HepG2 (cell line): ENCODE measurements around the gene UTS2R. TPM values are rescaled to one million over a fixed set of nuclear protein-coding genes. Genes with fewer than 3 reads are reported as not detected.

Experiments used
- ATAC-seq: fragments of 200-7000 bp; cut with Tn5 transposase; 3 replicates; pipeline ENCODE4 v1.9.1; 2020; ENCODE audit warnings: mild to moderate bottlenecking, moderate library complexity
- BruUV-seq: library from RNA; stranded (reverse); fragments of 400-500 nt; replicated peaks from 2 replicates; lab custom pipeline; 2021; lab: Mats Ljungman, UMichigan
- CTCF ChIA-PET: fragments of 300-600 bp; formaldehyde crosslinking; extraction: SDS; loops from one replicate; lab custom pipeline; 2021; ENCODE audit warnings: low total read pairs, inconsistent platforms, low intra/inter-chr PET ratio; lab: Yijun Ruan, JAX
- POLR2A ChIA-PET: fragments of 350-600 bp; sonication (Branson Sonifier 250); formaldehyde crosslinking; loops from one replicate; lab custom pipeline; 2020; ENCODE audit warnings: antibody characterized with exemption, inconsistent platforms; lab: Yijun Ruan, JAX
- DNase-seq: peaks from one replicate; pipeline ENCODE4 v3.0.0-alpha.2; 2015; ENCODE audit warnings: low spot score
- FAIRE-seq: peaks from 3 replicates; lab custom pipeline; 2011; peaks lifted over from hg19 to GRCh38; lab: Jason Lieb, UNC
- H2AFZ ChIP-seq: one replicate; pipeline ENCODE4 v1.6.1; 2011; ENCODE audit warnings: low read length, inconsistent platforms
- H3K27ac ChIP-seq: fragments of 300-600 bp; 3 replicates; pipeline ENCODE4 v1.8.0; 2011; ENCODE audit warnings: mixed run types, mild to moderate bottlenecking, mixed read lengths, low read length, inconsistent platforms; ENCODE audit not compliant: insufficient read depth; ENCODE audit errors: extremely low read length
- H3K27me3 ChIP-seq, 2 experiments: fragments of 200-600 bp in 1 of 2; 2 replicates in 1 of 2; 3 replicates in 1 of 2; pipeline versions ENCODE4 v1.6.0 to v1.8.0; 2011; ENCODE audit warnings: low read length in 2 of 2, mild to moderate bottlenecking in 2 of 2, moderate library complexity in 2 of 2, inconsistent platforms in 1 of 2; ENCODE audit not compliant: insufficient read depth in 2 of 2, control insufficient read depth in 1 of 2
- H3K36me3 ChIP-seq, 2 experiments: fragments of 200-600 bp in 1 of 2; replicated peaks in 1 of 2; 2 replicates in 1 of 2; 3 replicates in 1 of 2; pipeline versions ENCODE4 v1.5.1 to v1.8.0; 2011; ENCODE audit warnings: low read length in 2 of 2, inconsistent platforms in 1 of 2; ENCODE audit not compliant: insufficient read depth in 2 of 2, control insufficient read depth in 1 of 2
- H3K4me1 ChIP-seq: 2 replicates; pipeline ENCODE4 v1.5.1; 2012; ENCODE audit warnings: low read length, inconsistent platforms; ENCODE audit not compliant: insufficient read depth
- H3K4me2 ChIP-seq: 2 replicates; pipeline ENCODE4 v1.6.0; 2011; ENCODE audit warnings: low read depth, low read length, inconsistent platforms
- H3K4me3 ChIP-seq, 3 experiments: fragments of 200-600 bp in 1 of 3; sonication (generic), shearing (Covaris generic) in 1 of 3; replicated peaks in 1 of 3; 2 replicates each; pipeline ENCODE4 v1.5.1; 2011 to 2016; ENCODE audit warnings: low read length in 3 of 3, inconsistent platforms in 2 of 3, low read depth in 2 of 3, mild to moderate bottlenecking in 2 of 3, control low read depth in 1 of 3, mixed read lengths in 1 of 3; ENCODE audit not compliant: insufficient read depth in 1 of 3
- H3K79me2 ChIP-seq: one replicate; pipeline ENCODE4 v1.6.1; 2011; ENCODE audit warnings: low read length, inconsistent platforms; ENCODE audit not compliant: insufficient read depth
- H3K9ac ChIP-seq: 2 replicates; pipeline ENCODE4 v1.6.0; 2011; ENCODE audit warnings: mild to moderate bottlenecking, low read depth, low read length, inconsistent platforms; ENCODE audit not compliant: insufficient read depth
- H3K9me3 ChIP-seq: 2 replicates; pipeline ENCODE4 v1.5.1; 2012; ENCODE audit warnings: mild to moderate bottlenecking, low read length
- H4K20me1 ChIP-seq: 2 replicates; pipeline ENCODE4 v1.6.0; 2011; ENCODE audit warnings: inconsistent platforms, mild to moderate bottlenecking, low read length, moderate library complexity; ENCODE audit not compliant: insufficient read depth
- CHD2 ChIP-seq: IDR thresholded peaks from 2 replicates; pipeline ENCODE4 v1.6.1; 2011; ENCODE audit warnings: low read depth, low read length, improper control_type of control experiment
- KLF11 ChIP-seq: IDR thresholded peaks from 2 replicates; pipeline ENCODE4 v1.6.1; 2016; ENCODE audit warnings: missing compliant biosample characterization
- KLF16 ChIP-seq, 2 experiments: sonication (generic) in 1 of 2; formaldehyde crosslinking in 1 of 2; IDR thresholded peaks; 2 replicates each; pipeline versions ENCODE4 v1.6.1 to v1.8.0; 2016 to 2023; ENCODE audit warnings: missing genetic modification reagents in 2 of 2, missing compliant biosample characterization in 1 of 2
- NR2F1 ChIP-seq, 2 experiments: fragments of 450-650 bp in 1 of 2; formaldehyde crosslinking in 1 of 2; IDR thresholded peaks; 2 replicates each; pipeline versions ENCODE4 v1.5.0 to v1.6.1; 2016 to 2020; ENCODE audit warnings: mild to moderate bottlenecking in 1 of 2, missing compliant biosample characterization in 1 of 2, missing genetic modification reagents in 1 of 2, moderate library complexity in 1 of 2
- SMYD3 ChIP-seq: sonication (generic); formaldehyde crosslinking; IDR thresholded peaks from 2 replicates; pipeline ENCODE4 v1.8.1; 2023; ENCODE audit warnings: mild to moderate bottlenecking, missing genetic modification reagents
- WIZ ChIP-seq: sonication (generic); formaldehyde crosslinking; IDR thresholded peaks from 2 replicates; pipeline ENCODE4 v1.5.1; 2020; ENCODE audit warnings: mild to moderate bottlenecking, missing genetic modification reagents
- ZNF713 ChIP-seq: sonication (generic); formaldehyde crosslinking; IDR thresholded peaks from 2 replicates; pipeline ENCODE4 v1.4.0; 2020; ENCODE audit warnings: mild to moderate bottlenecking, missing genetic modification reagents
- ZNF720 ChIP-seq: sonication (generic); formaldehyde crosslinking; IDR thresholded peaks from 2 replicates; pipeline ENCODE4 v1.4.0; 2020; ENCODE audit warnings: missing genetic modification reagents
- ZNF781 ChIP-seq: sonication (generic); formaldehyde crosslinking; IDR thresholded peaks from 2 replicates; pipeline ENCODE4 v1.5.1; 2020; ENCODE audit warnings: borderline replicate concordance, mild to moderate bottlenecking, missing genetic modification reagents; ENCODE audit errors: not compliant biosample characterization
- WGBS: methylation state at CpG from one replicate; pipeline ENCODE4 v1.1.6; 2017; ENCODE audit warnings: low lambda C conversion rate; 5-methylcytosine and 5-hydroxymethylcytosine counted together
- in situ Hi-C: cut with HindIII; loops from 2 replicates; pipeline ENCODE4 v1.10.0; 2017; ENCODE audit warnings: low pct_unique_long_range_greater_than_20kb; ENCODE audit not compliant: extremely low pct_ligation_motif_present
- intact Hi-C: fragments of 100-400 bp; cut with micrococcal nuclease; formaldehyde crosslinking; loops from one replicate; pipeline ENCODE4 v1.10.0; 2022; ENCODE audit not compliant: unreplicated experiment
- polyA plus RNA-seq, 8 experiments: library from polyadenylated mRNA; depleted of rRNA in 3 of 8; stranded (reverse) in 7 of 8; unstranded in 1 of 8; fragments of >200 nt; fragmentation: Illumina TruSeq in 4 of 8; extraction: Trizol in 4 of 8; gene quantifications; 2 replicates each; pipeline versions ENCODE4 v1.2.1 to v1.2.3, GENCODE V29; 2011 to 2016; ENCODE audit warnings: low read depth in 4 of 8, missing spikeins in 1 of 8, mixed read lengths in 1 of 8; ENCODE audit not compliant: insufficient read depth in 1 of 8
- total RNA-seq, 5 experiments: library from RNA; depleted of rRNA; stranded (reverse); fragments of >200 nt; fragmentation: Illumina TruSeq; extraction: Trizol; gene quantifications; 2 replicates each; pipeline ENCODE4 v1.2.3, GENCODE V29; 2016; ENCODE audit warnings: low read depth in 1 of 5
- TF ChIP-seq, protein P1 (sequence below): sonication (generic); formaldehyde crosslinking; IDR thresholded peaks from 2 replicates; pipeline ENCODE4 v1.8.1; 2023; ENCODE audit warnings: mild to moderate bottlenecking, moderate library complexity, missing genetic modification reagents
- TF ChIP-seq, protein P2 (sequence below): sonication (generic); formaldehyde crosslinking; IDR thresholded peaks from 2 replicates; pipeline ENCODE4 v1.4.0; 2020; ENCODE audit warnings: mild to moderate bottlenecking, missing genetic modification reagents, borderline replicate concordance
- TF ChIP-seq, protein P3 (sequence below): sonication (generic); IDR thresholded peaks from 2 replicates; pipeline ENCODE4 v1.6.1; 2016; ENCODE audit warnings: low read depth, borderline replicate concordance
- TF ChIP-seq, protein P4 (sequence below): sonication (generic); formaldehyde crosslinking; IDR thresholded peaks from 2 replicates; pipeline ENCODE4 v1.8.1; 2023; ENCODE audit warnings: mild to moderate bottlenecking, missing genetic modification reagents

UTS2R gene
- total and polyA plus RNA-seq, 2 of the 13 experiments (the other 11 are each of a cell fraction or from before 2014, with no cell fraction given): 0.13 to 0.15 TPM

DNA sequence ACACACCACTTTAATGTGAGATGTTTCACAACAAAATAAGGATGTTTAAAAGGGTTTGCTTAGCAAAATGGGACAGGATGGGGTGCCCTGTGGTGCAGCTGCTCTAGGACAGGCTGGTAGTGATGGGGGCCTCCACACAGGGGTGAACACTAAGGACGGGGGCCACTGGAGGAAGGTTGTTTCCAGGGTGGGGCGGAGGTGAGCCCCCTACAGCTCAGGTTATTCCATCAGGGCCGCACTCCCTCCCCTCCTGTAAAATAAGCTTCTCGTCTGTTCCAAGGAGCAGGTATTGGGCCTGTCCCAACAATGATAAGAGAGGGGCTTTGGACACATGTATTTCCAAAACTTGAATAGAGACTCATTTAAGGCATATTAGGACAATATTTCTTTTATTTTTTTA lies 44.7 kb downstream of the UTS2R start:
- BruUV-seq: no TSS peak
- in situ Hi-C loops: no loop called here
- H3K9me3 ChIP-seq: no peaks in the 10 kb centered on the region
- H3K9ac ChIP-seq: no peak overlapping the region
- H4K20me1 ChIP-seq: peaks cover 22% of the 10 kb centered on the region; the same call in 1 of the 2 replicates
- no peak overlapping the region for H2AFZ ChIP-seq
- FAIRE-seq (no peak), ATAC-seq (no peak), DNase-seq (no peak)
- H3K27me3 ChIP-seq: no peaks in the 10 kb centered on the region; a peak in 1 of 5 replicates
- 93% methylated on average over 4 of the region's 4 CpGs for WGBS
- peaks cover 38% of the 10 kb centered on the region for H3K4me1 ChIP-seq
- CTCF ChIA-PET: interaction anchor here (5.0 kb wide), 1 partner anchor 63 kb away, joined by 41 read pairs; no protein-coding TSS in a partner anchor
- peaks cover 2 to 25% of the 10 kb centered on the region in 2 experiments; a peak in 3 of 5 replicates for H3K36me3 ChIP-seq
- H3K4me2 ChIP-seq: no peak overlapping the region
- peaks cover 8% of the 10 kb centered on the region for H3K79me2 ChIP-seq
- H3K4me3 ChIP-seq: no peak overlapping the region
- intact Hi-C loops: no loop called here
- no peak overlapping the region for H3K27ac ChIP-seq
- POLR2A ChIA-PET: interaction anchor here (0.6 kb wide), 1 partner anchor 78 kb away, joined by 3 read pairs; no protein-coding TSS in a partner anchor
- TF ChIP-seq, protein P1, sequence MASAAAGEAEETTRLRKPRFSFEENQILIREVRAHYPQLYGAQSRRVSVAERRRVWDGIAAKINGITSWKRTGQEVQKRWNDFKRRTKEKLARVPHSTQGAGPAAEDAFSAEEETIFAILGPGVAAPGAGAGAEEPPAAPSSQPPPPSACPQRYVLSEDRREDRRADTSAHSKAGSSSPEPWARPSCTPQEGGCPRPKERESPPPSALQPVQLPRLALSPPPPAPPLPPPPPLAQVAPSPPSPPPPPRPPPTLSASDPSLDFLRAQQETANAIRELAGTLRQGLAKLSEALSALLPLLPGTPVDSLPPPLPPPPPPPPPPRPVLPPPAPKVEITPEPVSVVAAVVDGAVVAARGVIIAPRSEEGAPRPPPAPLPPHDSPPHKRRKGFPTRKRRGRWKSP (CRISPR knock-in tag): no peak
- TF ChIP-seq WIZ (CRISPR knock-in tag): no peak
- TF ChIP-seq, protein P2, sequence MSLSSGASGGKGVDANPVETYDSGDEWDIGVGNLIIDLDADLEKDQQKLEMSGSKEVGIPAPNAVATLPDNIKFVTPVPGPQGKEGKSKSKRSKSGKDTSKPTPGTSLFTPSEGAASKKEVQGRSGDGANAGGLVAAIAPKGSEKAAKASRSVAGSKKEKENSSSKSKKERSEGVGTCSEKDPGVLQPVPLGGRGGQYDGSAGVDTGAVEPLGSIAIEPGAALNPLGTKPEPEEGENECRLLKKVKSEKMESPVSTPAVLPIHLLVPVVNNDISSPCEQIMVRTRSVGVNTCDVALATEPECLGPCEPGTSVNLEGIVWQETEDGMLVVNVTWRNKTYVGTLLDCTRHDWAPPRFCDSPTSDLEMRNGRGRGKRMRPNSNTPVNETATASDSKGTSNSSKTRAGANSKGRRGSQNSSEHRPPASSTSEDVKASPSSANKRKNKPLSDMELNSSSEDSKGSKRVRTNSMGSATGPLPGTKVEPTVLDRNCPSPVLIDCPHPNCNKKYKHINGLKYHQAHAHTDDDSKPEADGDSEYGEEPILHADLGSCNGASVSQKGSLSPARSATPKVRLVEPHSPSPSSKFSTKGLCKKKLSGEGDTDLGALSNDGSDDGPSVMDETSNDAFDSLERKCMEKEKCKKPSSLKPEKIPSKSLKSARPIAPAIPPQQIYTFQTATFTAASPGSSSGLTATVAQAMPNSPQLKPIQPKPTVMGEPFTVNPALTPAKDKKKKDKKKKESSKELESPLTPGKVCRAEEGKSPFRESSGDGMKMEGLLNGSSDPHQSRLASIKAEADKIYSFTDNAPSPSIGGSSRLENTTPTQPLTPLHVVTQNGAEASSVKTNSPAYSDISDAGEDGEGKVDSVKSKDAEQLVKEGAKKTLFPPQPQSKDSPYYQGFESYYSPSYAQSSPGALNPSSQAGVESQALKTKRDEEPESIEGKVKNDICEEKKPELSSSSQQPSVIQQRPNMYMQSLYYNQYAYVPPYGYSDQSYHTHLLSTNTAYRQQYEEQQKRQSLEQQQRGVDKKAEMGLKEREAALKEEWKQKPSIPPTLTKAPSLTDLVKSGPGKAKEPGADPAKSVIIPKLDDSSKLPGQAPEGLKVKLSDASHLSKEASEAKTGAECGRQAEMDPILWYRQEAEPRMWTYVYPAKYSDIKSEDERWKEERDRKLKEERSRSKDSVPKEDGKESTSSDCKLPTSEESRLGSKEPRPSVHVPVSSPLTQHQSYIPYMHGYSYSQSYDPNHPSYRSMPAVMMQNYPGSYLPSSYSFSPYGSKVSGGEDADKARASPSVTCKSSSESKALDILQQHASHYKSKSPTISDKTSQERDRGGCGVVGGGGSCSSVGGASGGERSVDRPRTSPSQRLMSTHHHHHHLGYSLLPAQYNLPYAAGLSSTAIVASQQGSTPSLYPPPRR: no peak
- TF ChIP-seq, protein P3, sequence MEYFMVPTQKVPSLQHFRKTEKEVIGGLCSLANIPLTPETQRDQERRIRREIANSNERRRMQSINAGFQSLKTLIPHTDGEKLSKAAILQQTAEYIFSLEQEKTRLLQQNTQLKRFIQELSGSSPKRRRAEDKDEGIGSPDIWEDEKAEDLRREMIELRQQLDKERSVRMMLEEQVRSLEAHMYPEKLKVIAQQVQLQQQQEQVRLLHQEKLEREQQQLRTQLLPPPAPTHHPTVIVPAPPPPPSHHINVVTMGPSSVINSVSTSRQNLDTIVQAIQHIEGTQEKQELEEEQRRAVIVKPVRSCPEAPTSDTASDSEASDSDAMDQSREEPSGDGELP: no peak
- TF ChIP-seq ZNF720 (CRISPR knock-in tag): no peak
- no peak for TF ChIP-seq KLF11 (CRISPR knock-in tag)
- TF ChIP-seq ZNF713 (CRISPR knock-in tag): no peak
- no peak for TF ChIP-seq ZNF781 (CRISPR knock-in tag)
- no peak for TF ChIP-seq KLF16 (CRISPR knock-in tag; IDR thresholded peaks at IDR 0.05)
- TF ChIP-seq SMYD3 (CRISPR knock-in tag): no peak
- no peak for TF ChIP-seq NR2F1 (CRISPR knock-in tag; IDR thresholded peaks at IDR 0.05)
- no peak for TF ChIP-seq CHD2
- TF ChIP-seq, protein P4, sequence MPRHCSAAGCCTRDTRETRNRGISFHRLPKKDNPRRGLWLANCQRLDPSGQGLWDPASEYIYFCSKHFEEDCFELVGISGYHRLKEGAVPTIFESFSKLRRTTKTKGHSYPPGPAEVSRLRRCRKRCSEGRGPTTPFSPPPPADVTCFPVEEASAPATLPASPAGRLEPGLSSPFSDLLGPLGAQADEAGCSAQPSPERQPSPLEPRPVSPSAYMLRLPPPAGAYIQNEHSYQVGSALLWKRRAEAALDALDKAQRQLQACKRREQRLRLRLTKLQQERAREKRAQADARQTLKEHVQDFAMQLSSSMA (CRISPR knock-in tag): no peak
